Mesenchymal stem cell (in vitro differentiated cells and primary cell): ENCODE data around the gene CCNJL.

Experiments
- DNase-seq: peaks from one replicate; pipeline ENCODE4 v3.0.0-alpha.2; 2013
- H2AFZ ChIP-seq: one replicate; pipeline ENCODE4 v1.6.1; 2013; ENCODE audit warnings: low read depth, mild to moderate bottlenecking, control low read depth, inconsistent platforms, low read length, moderate library complexity
- H2AK5ac ChIP-seq: 2 replicates; pipeline ENCODE4 v1.6.1; 2013; ENCODE audit warnings: low read length, moderate library complexity, mild to moderate bottlenecking, inconsistent platforms; ENCODE audit not compliant: severe bottlenecking
- H2BK120ac ChIP-seq: one replicate; pipeline ENCODE4 v1.6.1; 2013; ENCODE audit warnings: low read depth, mild to moderate bottlenecking, inconsistent platforms, low read length, moderate library complexity
- H2BK12ac ChIP-seq, 2 experiments: one replicate each; pipeline ENCODE4 v1.6.1; 2013; ENCODE audit warnings: inconsistent platforms in 2 of 2, low read length in 2 of 2, mild to moderate bottlenecking in 2 of 2, moderate library complexity in 2 of 2, control low read depth in 1 of 2
- H2BK15ac ChIP-seq: one replicate; pipeline ENCODE4 v1.6.1; 2013; ENCODE audit warnings: mild to moderate bottlenecking, low read depth, inconsistent platforms; ENCODE audit not compliant: poor library complexity, severe bottlenecking
- H2BK5ac ChIP-seq: 2 replicates; pipeline ENCODE4 v1.6.1; 2013; ENCODE audit warnings: low read depth, mild to moderate bottlenecking, low read length, control low read depth, inconsistent platforms; ENCODE audit not compliant: poor library complexity, severe bottlenecking
- H3K14ac ChIP-seq, 2 experiments: one replicate each; pipeline ENCODE4 v1.6.1; 2013; ENCODE audit warnings: inconsistent platforms in 2 of 2, low read length in 2 of 2, control low read depth in 1 of 2, mild to moderate bottlenecking in 1 of 2, moderate library complexity in 1 of 2
- H3K18ac ChIP-seq, 2 experiments: one replicate each; pipeline ENCODE4 v1.6.1; 2013; ENCODE audit warnings: inconsistent platforms in 2 of 2, low read length in 2 of 2, control low read depth in 1 of 2, low read depth in 1 of 2, mild to moderate bottlenecking in 1 of 2
- H3K23ac ChIP-seq, 2 experiments: one replicate each; pipeline ENCODE4 v1.6.1; 2013; ENCODE audit warnings: inconsistent platforms in 2 of 2, low read length in 2 of 2, mild to moderate bottlenecking in 2 of 2, moderate library complexity in 2 of 2, control low read depth in 1 of 2
- H3K27ac ChIP-seq: 2 replicates; pipeline ENCODE4 v1.5.1; 2013; ENCODE audit warnings: mild to moderate bottlenecking, moderate library complexity, low read length, control low read depth, inconsistent platforms; ENCODE audit not compliant: poor library complexity, severe bottlenecking
- H3K27me3 ChIP-seq, 2 experiments: 2 replicates each; pipeline versions ENCODE4 v1.6.1 to v1.7.0; 2013; ENCODE audit warnings: low read length in 2 of 2, mild to moderate bottlenecking in 2 of 2, moderate library complexity in 2 of 2, control low read depth in 1 of 2, inconsistent platforms in 1 of 2; ENCODE audit not compliant: control insufficient read depth in 1 of 2, insufficient read depth in 1 of 2
- H3K36me3 ChIP-seq, 2 experiments: 2 replicates each; pipeline versions ENCODE4 v1.6.1 to v1.7.0; 2013; ENCODE audit warnings: low read length in 2 of 2, control low read depth in 1 of 2, inconsistent platforms in 1 of 2, low read depth in 1 of 2, mild to moderate bottlenecking in 1 of 2; ENCODE audit not compliant: insufficient read depth in 2 of 2, control insufficient read depth in 1 of 2
- H3K4ac ChIP-seq, 2 experiments: one replicate each; pipeline ENCODE4 v1.6.1; 2013; ENCODE audit warnings: inconsistent platforms in 2 of 2, low read length in 2 of 2, mild to moderate bottlenecking in 2 of 2, moderate library complexity in 2 of 2, control low read depth in 1 of 2, low read depth in 1 of 2
- H3K4me1 ChIP-seq: 2 replicates; pipeline ENCODE4 v1.6.1; 2013; ENCODE audit warnings: low read depth, low read length, control low read depth; ENCODE audit not compliant: control insufficient read depth, insufficient read depth
- H3K4me2 ChIP-seq: 2 replicates; pipeline ENCODE4 v1.6.1; 2013; ENCODE audit warnings: low read length, mild to moderate bottlenecking, inconsistent platforms; ENCODE audit not compliant: poor library complexity, severe bottlenecking
- H3K4me3 ChIP-seq, 2 experiments: 2 replicates each; pipeline versions ENCODE4 v1.5.1 to v1.7.0; 2013; ENCODE audit warnings: low read length in 2 of 2, mild to moderate bottlenecking in 2 of 2, control low read depth in 1 of 2, low read depth in 1 of 2; ENCODE audit not compliant: insufficient read depth in 1 of 2
- H3K79me1 ChIP-seq: replicated peaks from 2 replicates; pipeline ENCODE4 v1.6.1; 2013; ENCODE audit warnings: mild to moderate bottlenecking, control low read depth, low read length, inconsistent platforms; ENCODE audit not compliant: poor library complexity, severe bottlenecking
- H3K9ac ChIP-seq: 2 replicates; pipeline ENCODE4 v1.7.0; 2013; ENCODE audit warnings: mild to moderate bottlenecking, low read length, moderate library complexity
- H3K9me3 ChIP-seq: 2 replicates; pipeline ENCODE4 v1.7.0; 2013; ENCODE audit warnings: mild to moderate bottlenecking, low read length; ENCODE audit not compliant: control insufficient read depth
- H4K8ac ChIP-seq: one replicate; pipeline ENCODE4 v1.6.1; 2013; ENCODE audit warnings: inconsistent platforms, mild to moderate bottlenecking, low read length, moderate library complexity
- H4K91ac ChIP-seq: one replicate; pipeline ENCODE4 v1.6.1; 2013; ENCODE audit warnings: mild to moderate bottlenecking, low read length, inconsistent platforms
- WGBS: methylation state at CpG from one replicate; pipeline ENCODE4 v1.1.7; 2013; ENCODE audit warnings: mixed read lengths; 5-methylcytosine and 5-hydroxymethylcytosine counted together

Gene CCNJL

GRCh38 chr5:160252916-160253315, 59.4 kb downstream of the CCNJL start:
- Histone ChIP-seq H4K8ac (no peak overlapping the region), H2AK5ac (no peak overlapping the region), H3K23ac (no peak overlapping the region), H3K4me2 (no peak overlapping the region), H3K27me3 (no peaks in the 10 kb centered on the region), H3K79me1 (peaks cover 6% of the 10 kb centered on the region), H2BK120ac (no peak overlapping the region), H2BK15ac (no peak overlapping the region), H3K27ac (no peak overlapping the region), H3K18ac (no peak overlapping the region), H3K9me3 (no peaks in the 10 kb centered on the region), H3K9ac (no peak overlapping the region), H2BK12ac (no peak overlapping the region), H3K4ac (no peak overlapping the region), H4K91ac (no peak overlapping the region), H3K4me1 (no peaks in the 10 kb centered on the region), H2AFZ (no peak overlapping the region), H3K36me3 (peaks cover 0 to 36% of the 10 kb centered on the region in 2 experiments), H2BK5ac (no peak overlapping the region), H3K14ac (no peak overlapping the region), H3K4me3 (no peak overlapping the region)
- over 99% methylated on average over 6 of the region's 9 CpGs for WGBS
- no peak for DNase-seq

DNA sequence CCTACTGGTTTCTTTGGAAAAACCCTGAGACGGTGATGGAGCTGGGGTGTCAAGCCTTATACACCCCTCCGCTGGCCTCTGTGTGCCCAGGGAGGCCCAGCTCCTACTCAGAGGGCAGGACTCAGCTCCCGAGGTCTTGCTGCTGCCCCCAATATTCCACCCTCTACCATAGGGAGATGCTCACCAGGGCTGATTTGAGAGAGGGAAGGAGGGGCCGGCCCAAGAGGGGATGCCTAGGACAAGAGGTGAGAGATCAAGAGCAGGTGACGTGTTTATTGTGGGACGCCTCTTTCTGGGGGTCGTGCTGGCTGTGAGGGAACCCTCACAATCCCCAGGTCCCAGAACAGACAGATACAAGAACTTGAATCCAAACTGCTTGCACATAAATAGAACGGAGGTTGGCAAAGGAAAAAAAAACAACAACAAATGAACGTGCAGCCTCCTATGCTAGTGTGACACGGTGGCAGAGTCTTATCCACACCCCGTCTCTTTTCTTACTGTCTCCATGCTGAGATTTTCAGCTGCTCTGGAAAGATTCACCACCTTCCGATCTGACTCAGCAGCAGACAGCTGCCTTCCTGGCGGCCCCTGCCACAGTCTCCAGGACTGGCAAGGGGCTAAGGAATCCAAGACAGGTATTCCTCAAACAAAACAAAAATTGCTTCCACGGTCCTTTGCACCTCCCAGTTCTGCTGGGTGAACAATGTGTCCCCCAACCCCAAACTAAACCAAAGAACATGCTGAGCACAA, 60.8 kb downstream of the CCNJL start:
- no peak overlapping the region for H2AK5ac ChIP-seq
- no peak overlapping the region for H4K8ac ChIP-seq
- no peak overlapping the region for H3K4me3 ChIP-seq
- peaks cover 0 to 6% of the 10 kb centered on the region in 2 experiments for H3K27me3 ChIP-seq
- no peak overlapping the region for H2AFZ ChIP-seq
- peak overlapping the region in 1 of 2 experiments; percentile 66 for H3K23ac ChIP-seq
- no peak for DNase-seq
- H3K4me2 ChIP-seq, result no peak overlapping the region
- no peak overlapping the region for H3K9ac ChIP-seq
- 97% methylated on average over 12 of the region's 14 CpGs for WGBS
- no peaks in the 10 kb centered on the region for H3K4me1 ChIP-seq
- H3K9me3 ChIP-seq, result no peaks in the 10 kb centered on the region
- H4K91ac ChIP-seq, result no peak overlapping the region
- no peak overlapping the region for H3K27ac ChIP-seq
- H3K18ac ChIP-seq, result no peak overlapping the region
- H3K14ac ChIP-seq, result no peak overlapping the region
- H3K4ac ChIP-seq, result no peak overlapping the region
- peaks cover 0 to 36% of the 10 kb centered on the region in 2 experiments for H3K36me3 ChIP-seq
- no peak overlapping the region for H2BK15ac ChIP-seq
- H2BK5ac ChIP-seq, result no peak overlapping the region
- no peak overlapping the region for H2BK12ac ChIP-seq
- no peak overlapping the region for H2BK120ac ChIP-seq
- peaks cover 6% of the 10 kb centered on the region for H3K79me1 ChIP-seq

DNA sequence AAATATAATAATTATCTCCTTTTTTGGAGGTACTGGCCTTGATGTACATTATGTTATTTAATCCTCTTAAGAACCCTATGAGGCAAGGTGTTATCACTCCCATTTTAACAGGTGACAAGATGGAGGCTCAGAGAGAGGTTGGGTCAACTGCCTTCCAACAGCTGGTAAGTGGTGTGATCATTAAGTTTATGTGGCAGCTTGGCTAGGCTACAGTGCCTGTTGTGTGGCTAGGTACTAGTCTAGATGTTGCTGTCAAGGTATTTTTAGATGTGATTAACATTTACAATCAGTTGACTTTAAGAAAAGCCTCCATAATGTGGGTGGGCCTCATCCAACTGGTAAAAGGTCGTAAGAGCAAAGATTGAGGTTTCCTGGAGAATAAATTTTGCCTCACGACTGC, 61.5 kb downstream of the CCNJL start:
- H2AK5ac ChIP-seq, result no peak overlapping the region
- peaks cover 0 to 11% of the 10 kb centered on the region in 2 experiments for H3K27me3 ChIP-seq
- peaks cover 0 to 36% of the 10 kb centered on the region in 2 experiments for H3K36me3 ChIP-seq
- peaks cover 6% of the 10 kb centered on the region for H3K79me1 ChIP-seq
- no peak overlapping the region for H3K23ac ChIP-seq
- WGBS, result 84% methylated on average over 2 of the region's 2 CpGs
- no peak overlapping the region for H2AFZ ChIP-seq
- H3K14ac ChIP-seq, result no peak overlapping the region
- no peak for DNase-seq
- H3K27ac ChIP-seq, result no peak overlapping the region
- H4K8ac ChIP-seq, result no peak overlapping the region
- no peak overlapping the region for H2BK120ac ChIP-seq
- H3K4me1 ChIP-seq, result no peaks in the 10 kb centered on the region
- no peak overlapping the region for H3K4me3 ChIP-seq
- H3K4ac ChIP-seq, result no peak overlapping the region
- no peak overlapping the region for H4K91ac ChIP-seq
- no peak overlapping the region for H2BK5ac ChIP-seq
- H3K9me3 ChIP-seq, result no peaks in the 10 kb centered on the region
- H2BK15ac ChIP-seq, result no peak overlapping the region
- H3K18ac ChIP-seq, result no peak overlapping the region
- no peak overlapping the region for H3K9ac ChIP-seq
- no peak overlapping the region for H3K4me2 ChIP-seq
- H2BK12ac ChIP-seq, result no peak overlapping the region

GRCh38 chr5:160250226-160250625, 62.1 kb downstream of the CCNJL start:
- Histone ChIP-seq H3K36me3 (peaks cover 0 to 33% of the 10 kb centered on the region in 2 experiments), H4K91ac (no peak overlapping the region), H3K14ac (no peak overlapping the region), H3K27me3 (peaks cover 0 to 17% of the 10 kb centered on the region in 2 experiments), H2AK5ac (no peak overlapping the region), H3K4ac (no peak overlapping the region), H2BK12ac (no peak overlapping the region), H4K8ac (no peak overlapping the region), H2BK5ac (no peak overlapping the region), H3K9me3 (no peaks in the 10 kb centered on the region), H3K4me2 (no peak overlapping the region), H2AFZ (no peak overlapping the region), H2BK15ac (no peak overlapping the region), H3K9ac (no peak overlapping the region), H3K4me3 (no peak overlapping the region), H3K18ac (no peak overlapping the region), H3K79me1 (peaks cover 6% of the 10 kb centered on the region), H3K27ac (no peak overlapping the region), H3K23ac (no peak overlapping the region), H2BK120ac (no peak overlapping the region), H3K4me1 (no peaks in the 10 kb centered on the region)
- WGBS, result 83% methylated on average over 4 of the region's 5 CpGs
- no peak for DNase-seq
